Endometrial microvascular endothelial cells (primary cell): ENCODE measurements around the gene NELFCD. TPM values are rescaled to one million over a fixed set of nuclear protein-coding genes. Genes with fewer than 3 reads are reported as not detected.
"Not testable (repeated sequence)": the region's sequence is repeated elsewhere in the genome, so short reads cannot be mapped to it uniquely, and the experiment has no call there.

Experiments
- in situ Hi-C: cut with HindIII; loops from 2 replicates; pipeline ENCODE4 v1.10.0; 2017; ENCODE audit warnings: low sequenced_read_pairs, low pct_unique_long_range_greater_than_20kb; ENCODE audit errors: inconsistent ontology term
- total RNA-seq: library from RNA; depleted of rRNA; stranded (reverse); fragments of >200 nt; gene quantifications from one replicate; pipeline ENCODE4 v1.2.3, GENCODE V29; 2015; ENCODE audit errors: inconsistent ontology term

Gene NELFCD
- total RNA-seq, 1 donor from 2014 or later: 63.8 TPM

- in situ Hi-C loops: no loop called here
These were observed 51.1 kb downstream of the NELFCD start, which contains the start of gene ATP5F1E for GRCh38 chr20:59032023-59032712. Gene ATP5F1E (minus strand): TSS chr20:59032335. CDS start chr20:59032251, 84 bp downstream.

GRCh38 chr20:59032713-59033059 lies 51.6 kb downstream of the NELFCD start:
- in situ Hi-C loops: no loop called here

- in situ Hi-C loops: no loop called here
These were observed 52.0 kb downstream of the NELFCD start for GRCh38 chr20:59033093-59033492.

GRCh38 chr20:59033616-59034165 lies 52.6 kb downstream of the NELFCD start:
- in situ Hi-C loops: no loop called here

- in situ Hi-C loops: no loop called here
These were observed 54.3 kb downstream of the NELFCD start for GRCh38 chr20:59035381-59035780.

GRCh38 chr20:59037386-59037785 lies 56.3 kb downstream of the NELFCD start:
- in situ Hi-C loops: no loop called here

- in situ Hi-C loops: no loop called here
These were observed 58.2 kb downstream of the NELFCD start for GRCh38 chr20:59039233-59039632.

- in situ Hi-C loops: no loop called here
These were observed 59.6 kb downstream of the NELFCD start for GRCh38 chr20:59040667-59041066.

GRCh38 chr20:59041487-59041886 lies 60.4 kb downstream of the NELFCD start:
- in situ Hi-C loops: not testable (repeated sequence)

GRCh38 chr20:59042151-59042795 lies 61.2 kb downstream of the NELFCD start, which contains the start of gene PRELID3B:
Gene PRELID3B (minus strand): TSS chr20:59042786. CDS start chr20:59042730, 56 bp downstream.
- in situ Hi-C loops: no loop called here

GRCh38 chr20:59042796-59043631 lies 62.0 kb downstream of the NELFCD start:
- in situ Hi-C loops: no loop called here

GRCh38 chr20:59043698-59044097 lies 62.6 kb downstream of the NELFCD start:
- in situ Hi-C loops: no loop called here

- in situ Hi-C loops: no loop called here
These were observed 63.2 kb downstream of the NELFCD start for GRCh38 chr20:59044295-59044694.

Other genes starting within 250 kb of the NELFCD start
- gene GNAS-AS1, start 130.4 kb upstream of the NELFCD start, total RNA-seq: not detected
- gene GNAS, start 128.5 kb upstream of the NELFCD start, total RNA-seq: 536 TPM
- 226 TPM for gene CTSZ, start 26.0 kb downstream of the NELFCD start, total RNA-seq
- not detected for gene TUBB1, start 38.2 kb downstream of the NELFCD start, total RNA-seq
- gene ATP5F1E, start 51.1 kb downstream of the NELFCD start, total RNA-seq: 18.2 TPM
- gene PRELID3B, start 61.5 kb downstream of the NELFCD start, total RNA-seq: 46.2 TPM
- gene ZNF831, start 182.6 kb downstream of the NELFCD start, total RNA-seq: not detected